ENCODE data around the gene KRTAP17-1. TPM values are rescaled to one million over a fixed set of nuclear protein-coding genes. Genes with fewer than 3 reads are reported as not detected.

The KRTAP17-1 gene, protein sequence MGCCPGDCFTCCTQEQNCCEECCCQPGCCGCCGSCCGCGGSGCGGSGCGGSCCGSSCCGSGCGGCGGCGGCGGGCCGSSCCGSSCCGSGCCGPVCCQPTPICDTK
- total RNA-seq: not detected in 2 replicates

DNA sequence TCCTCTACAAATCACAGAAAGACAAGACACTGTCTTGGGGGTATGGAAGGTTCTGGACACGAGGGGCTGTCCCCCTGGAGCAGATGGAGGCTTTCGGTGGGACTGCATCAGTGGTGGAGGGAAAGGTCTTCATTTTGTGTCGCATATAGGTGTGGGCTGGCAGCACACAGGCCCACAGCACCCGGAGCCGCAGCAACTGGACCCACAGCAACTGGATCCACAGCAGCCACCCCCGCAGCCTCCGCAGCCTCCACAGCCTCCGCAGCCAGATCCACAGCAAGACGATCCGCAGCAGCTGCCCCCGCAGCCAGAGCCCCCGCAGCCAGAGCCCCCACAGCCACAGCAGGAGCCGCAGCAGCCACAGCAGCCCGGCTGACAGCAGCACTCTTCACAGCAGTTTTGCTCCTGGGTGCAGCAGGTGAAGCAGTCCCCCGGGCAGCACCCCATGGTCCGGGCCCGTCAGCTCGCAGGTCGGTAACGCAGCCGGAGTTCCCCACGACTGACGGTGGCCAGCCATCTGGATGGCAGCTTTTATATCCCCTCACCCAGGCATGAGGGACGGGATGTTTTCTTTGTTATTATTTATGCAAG lies at the start of gene KRTAP17-1:
Gene KRTAP17-1, minus strand, starts transcription at position 507 of the 591 bp plus-strand sequence. Its CDS starts 60 bp downstream, at position 447.

DNA sequence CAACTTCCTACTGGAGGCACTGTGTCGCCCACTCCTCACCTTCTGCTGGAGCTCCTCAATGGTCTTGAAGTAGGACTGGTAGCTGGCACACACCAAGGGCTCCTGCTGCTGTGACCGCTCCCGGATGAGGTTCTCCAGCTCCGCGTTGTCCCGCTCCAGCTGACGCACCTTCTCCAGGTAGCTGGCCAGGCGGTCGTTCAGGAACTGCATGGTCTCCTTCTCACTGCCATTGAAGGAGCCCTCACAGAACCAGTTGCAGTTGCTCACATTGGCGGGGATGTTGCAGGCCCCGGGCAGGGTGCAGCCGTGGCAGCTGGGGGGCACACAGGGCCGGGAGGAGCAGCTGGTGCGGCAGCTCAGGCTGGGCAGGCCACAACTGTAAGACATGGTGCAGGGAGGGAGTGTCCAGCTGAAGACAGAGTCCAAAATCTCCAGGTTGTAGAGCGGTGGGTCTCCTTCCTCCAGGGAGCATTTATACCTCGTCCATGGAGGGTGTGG lies 34.9 kb upstream of the KRTAP17-1 start, which contains the start of gene KRT33A:
Gene KRT33A, minus strand, starts transcription at position 448 of the 498 bp plus-strand sequence. Its CDS starts 61 bp downstream, at position 387.

DNA sequence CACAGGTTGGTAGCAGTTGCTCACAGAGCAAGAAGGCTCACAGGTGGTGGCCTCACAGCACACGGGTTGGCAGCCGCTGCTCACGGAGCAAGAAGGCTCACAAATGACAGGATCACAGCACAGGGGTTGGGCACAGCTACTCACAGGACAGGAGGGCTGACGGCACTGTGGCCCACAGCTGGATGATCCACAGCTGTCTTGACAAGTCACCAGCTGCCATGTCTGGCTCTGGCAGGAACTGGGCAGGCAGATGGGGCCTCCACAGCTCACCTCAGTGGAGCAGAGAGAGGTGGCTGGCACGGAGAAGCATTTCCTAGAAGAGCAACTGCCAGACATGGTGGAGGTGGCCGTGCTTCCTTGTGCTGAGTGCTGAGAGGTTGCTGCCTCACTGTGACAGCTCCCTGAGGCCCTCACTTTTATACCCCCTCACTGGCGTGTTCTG lies 6.6 kb downstream of the KRTAP17-1 start, which contains the start of gene KRTAP16-1:
Gene KRTAP16-1, minus strand, starts transcription at position 392 of the 442 bp plus-strand sequence. Its CDS starts 56 bp downstream, at position 336.

DNA sequence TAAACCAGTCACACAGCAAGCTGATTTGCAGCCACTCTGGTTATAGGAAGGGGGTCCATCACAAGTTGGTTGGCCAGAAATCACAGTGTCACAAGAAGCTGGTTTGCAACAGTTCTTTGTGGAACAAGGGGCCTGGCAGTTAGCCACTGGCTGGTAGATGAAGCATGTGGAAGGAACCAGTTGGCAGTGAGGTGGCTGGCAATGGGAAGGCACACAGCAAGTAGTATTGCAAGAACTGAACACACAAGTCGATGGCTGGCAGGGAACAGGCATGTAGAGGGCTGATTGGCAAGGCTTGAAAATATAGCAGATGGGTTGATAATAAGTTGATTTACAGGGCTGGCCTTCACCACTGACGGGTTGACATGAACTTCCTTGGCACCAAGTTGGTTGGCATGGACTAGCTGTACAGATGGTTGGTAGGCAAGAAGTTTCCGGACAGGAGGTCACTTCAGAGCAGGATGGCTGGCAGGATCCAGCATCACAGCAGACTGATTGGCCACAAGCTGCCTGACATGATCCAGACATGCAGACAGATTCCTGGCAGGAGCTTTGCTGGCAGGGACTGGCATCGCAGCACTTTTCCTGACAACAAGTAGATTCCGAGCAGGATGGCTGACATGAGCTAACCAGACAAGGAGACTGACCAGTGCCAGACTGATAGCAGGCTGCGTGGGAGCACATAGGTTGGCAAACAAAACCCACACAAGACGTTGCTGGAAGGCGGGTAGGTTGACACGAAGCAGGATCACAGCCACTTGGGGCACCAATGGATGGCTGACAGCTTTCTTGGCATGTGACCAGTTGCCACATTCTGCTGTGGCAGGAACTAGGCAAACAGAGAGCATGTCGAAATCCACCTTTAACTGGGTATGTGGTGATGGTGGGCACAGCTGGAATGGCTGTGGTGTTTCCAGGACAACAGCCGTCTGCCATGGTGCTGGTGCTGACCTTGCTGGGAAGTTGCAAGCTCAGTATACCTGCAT lies 13.3 kb downstream of the KRTAP17-1 start, which contains the start of gene KRTAP29-1:
Gene KRTAP29-1, minus strand, starts transcription at position 936 of the 986 bp plus-strand sequence. Its CDS starts 0 bp downstream, at position 936.

DNA sequence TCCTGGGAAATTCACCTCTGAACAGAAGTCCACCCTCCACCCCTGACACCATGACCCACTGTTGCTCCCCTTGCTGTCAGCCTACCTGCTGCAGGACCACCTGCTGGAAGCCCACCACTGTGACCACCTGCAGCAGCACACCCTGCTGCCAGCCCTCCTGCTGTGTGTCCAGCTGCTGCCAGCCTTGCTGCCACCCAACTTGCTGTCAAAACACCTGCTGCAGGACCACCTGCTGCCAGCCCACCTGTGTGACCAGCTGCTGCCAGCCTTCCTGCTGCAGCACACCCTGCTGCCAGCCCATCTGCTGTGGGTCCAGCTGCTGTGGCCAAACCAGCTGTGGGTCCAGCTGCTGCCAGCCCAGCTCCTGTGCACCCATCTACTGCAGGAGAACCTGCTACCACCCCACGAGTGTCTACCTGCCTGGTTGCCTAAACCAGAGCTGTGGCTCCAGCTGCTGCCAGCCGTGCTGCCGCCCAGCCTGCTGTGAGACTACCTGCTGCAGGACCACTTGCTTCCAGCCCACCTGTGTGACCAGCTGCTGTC lies 39.8 kb downstream of the KRTAP17-1 start, which contains the start of gene KRTAP9-7:
Gene KRTAP9-7, plus strand, starts transcription at position 51 of the 543 bp plus-strand sequence. Its CDS starts 0 bp downstream, at position 51.

DNA sequence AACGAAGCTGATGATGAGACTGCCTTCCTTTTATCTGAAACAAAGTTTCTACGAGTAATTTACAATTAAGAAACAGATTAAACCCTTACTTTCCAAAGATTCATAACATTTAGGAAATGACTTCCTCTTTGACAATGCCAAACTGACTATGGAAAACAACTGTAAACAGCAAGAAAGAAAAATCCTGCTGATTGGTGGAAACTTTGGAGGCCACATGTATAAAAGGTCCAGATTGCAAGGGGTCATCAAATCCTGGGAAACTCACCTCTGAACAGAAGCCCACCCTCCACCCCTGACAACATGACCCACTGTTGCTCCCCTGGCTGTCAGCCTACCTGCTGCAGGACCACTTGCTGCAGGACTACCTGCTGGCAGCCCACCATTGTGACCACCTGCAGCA lies 50.4 kb downstream of the KRTAP17-1 start, which contains the start of gene KRTAP9-6:
Gene KRTAP9-6, plus strand, starts transcription at position 301 of the 400 bp plus-strand sequence. Its CDS starts 0 bp downstream, at position 301.

Small RNA genes lying within 50 kb of the gene (small RNA-seq; reads per million reads assigned to genes)
- gene KRTAP9-10P (ENCODE audit: low replicate concordance): not detected

Other genes starting within 250 kb of the KRTAP17-1 start
- gene KRTAP2-4, start 249.8 kb downstream of the KRTAP17-1 start, total RNA-seq: not detected in 2 replicates
- not detected in 2 replicates for gene KRTAP4-7, start 231.6 kb downstream of the KRTAP17-1 start, total RNA-seq
- gene KRTAP4-8, start 217.6 kb downstream of the KRTAP17-1 start, total RNA-seq: not detected in 2 replicates
- not detected in 2 replicates for gene KRTAP4-16, start 213.5 kb downstream of the KRTAP17-1 start, total RNA-seq
- not detected in 2 replicates for gene KRTAP4-9, start 210.3 kb downstream of the KRTAP17-1 start, total RNA-seq
- not detected in 2 replicates for gene KRTAP4-11, start 197.3 kb downstream of the KRTAP17-1 start, total RNA-seq
- gene KRTAP4-12, start 191.5 kb downstream of the KRTAP17-1 start, total RNA-seq: not detected in 2 replicates
- not detected in 2 replicates for gene KRTAP4-6, start 175.2 kb downstream of the KRTAP17-1 start, total RNA-seq
- not detected in 2 replicates for gene KRTAP4-5, start 165.9 kb downstream of the KRTAP17-1 start, total RNA-seq
- not detected in 2 replicates for gene KRTAP4-4, start 155.0 kb downstream of the KRTAP17-1 start, total RNA-seq
- gene KRTAP4-3, start 147.5 kb downstream of the KRTAP17-1 start, total RNA-seq: not detected in 2 replicates
- gene KRTAP4-2, start 137.5 kb downstream of the KRTAP17-1 start, total RNA-seq: not detected in 2 replicates
- not detected in 2 replicates for gene KRTAP4-1, start 130.8 kb downstream of the KRTAP17-1 start, total RNA-seq
- not detected in 2 replicates for gene KRTAP9-1, start 125.8 kb downstream of the KRTAP17-1 start, total RNA-seq
- not detected in 2 replicates for gene KRTAP9-2, start 89.1 kb downstream of the KRTAP17-1 start, total RNA-seq
- not detected in 2 replicates for gene KRTAP9-3, start 83.3 kb downstream of the KRTAP17-1 start, total RNA-seq
- gene KRTAP9-8, start 77.7 kb downstream of the KRTAP17-1 start, total RNA-seq: not detected in 2 replicates
- not detected in 2 replicates for gene KRTAP9-4, start 66.0 kb downstream of the KRTAP17-1 start, total RNA-seq
- gene KRTAP9-9, start 60.3 kb downstream of the KRTAP17-1 start, total RNA-seq: not detected in 2 replicates
- gene KRTAP9-6, start 50.3 kb downstream of the KRTAP17-1 start, total RNA-seq: not detected in 2 replicates
- not detected in 2 replicates for gene KRTAP9-7, start 40.0 kb downstream of the KRTAP17-1 start, total RNA-seq
- not detected in 2 replicates for gene KRTAP29-1, start 12.9 kb downstream of the KRTAP17-1 start, total RNA-seq
- gene KRTAP16-1, start 6.4 kb downstream of the KRTAP17-1 start, total RNA-seq: not detected in 2 replicates
- gene KRT33A, start 35.1 kb upstream of the KRTAP17-1 start, total RNA-seq: not detected in 2 replicates
- gene KRT33B, start 54.1 kb upstream of the KRTAP17-1 start, total RNA-seq: not detected in 2 replicates
- 2.2 and 4.7 TPM in 2 replicates for gene KRT34, start 66.6 kb upstream of the KRTAP17-1 start, total RNA-seq
- gene KRT31, start 81.9 kb upstream of the KRTAP17-1 start, total RNA-seq: not detected in 2 replicates
- gene KRT37, start 108.9 kb upstream of the KRTAP17-1 start, total RNA-seq: not detected in 2 replicates
- under 0.01 TPM in 1 of 2 replicates, not detected in the other for gene KRT38, start 125.3 kb upstream of the KRTAP17-1 start, total RNA-seq
- not detected in 2 replicates for gene KRT32, start 151.7 kb upstream of the KRTAP17-1 start, total RNA-seq
- not detected in 2 replicates for gene KRT35, start 165.4 kb upstream of the KRTAP17-1 start, total RNA-seq
- gene KRT36, start 174.2 kb upstream of the KRTAP17-1 start, total RNA-seq: 0.22 TPM in 1 of 2 replicates, not detected in the other
- not detected in 2 replicates for gene KRT13, start 189.9 kb upstream of the KRTAP17-1 start, total RNA-seq
- 3.3 TPM in 1 of 2 replicates, not detected in the other for gene KRT15, start 203.2 kb upstream of the KRTAP17-1 start, total RNA-seq
- gene KRT19, start 212.6 kb upstream of the KRTAP17-1 start, total RNA-seq: 154 and 259 TPM in 2 replicates

All from placental pericyte (primary cell).